HepG2 (cell line): Measurements from ENCODE around the gene ATP8B1. TPM values are rescaled to one million over a fixed set of nuclear protein-coding genes. Genes with fewer than 3 reads are reported as not detected.

ENCODE experiments used
- ATAC-seq: fragments of 200-7000 bp; cut with Tn5 transposase; 3 replicates; pipeline ENCODE4 v1.9.1; 2020; ENCODE audit warnings: mild to moderate bottlenecking, moderate library complexity
- BruUV-seq: library from RNA; stranded (reverse); fragments of 400-500 nt; replicated peaks from 2 replicates; lab custom pipeline; 2021; lab: Mats Ljungman, UMichigan
- CTCF ChIA-PET: fragments of 300-600 bp; formaldehyde crosslinking; extraction: SDS; loops from one replicate; lab custom pipeline; 2021; ENCODE audit warnings: low total read pairs, inconsistent platforms, low intra/inter-chr PET ratio; lab: Yijun Ruan, JAX
- POLR2A ChIA-PET: fragments of 350-600 bp; sonication (Branson Sonifier 250); formaldehyde crosslinking; loops from one replicate; lab custom pipeline; 2020; ENCODE audit warnings: antibody characterized with exemption, inconsistent platforms; lab: Yijun Ruan, JAX
- DNase-seq: peaks from one replicate; pipeline ENCODE4 v3.0.0-alpha.2; 2015; ENCODE audit warnings: low spot score
- FAIRE-seq: peaks from 3 replicates; lab custom pipeline; 2011; peaks lifted over from hg19 to GRCh38; lab: Jason Lieb, UNC
- H2AFZ ChIP-seq: one replicate; pipeline ENCODE4 v1.6.1; 2011; ENCODE audit warnings: low read length, inconsistent platforms
- H3K27ac ChIP-seq: fragments of 300-600 bp; 3 replicates; pipeline ENCODE4 v1.8.0; 2011; ENCODE audit warnings: mixed run types, mild to moderate bottlenecking, mixed read lengths, low read length, inconsistent platforms; ENCODE audit not compliant: insufficient read depth; ENCODE audit errors: extremely low read length
- H3K27me3 ChIP-seq, 2 experiments: fragments of 200-600 bp in 1 of 2; 2 replicates in 1 of 2; 3 replicates in 1 of 2; pipeline versions ENCODE4 v1.6.0 to v1.8.0; 2011; ENCODE audit warnings: low read length in 2 of 2, mild to moderate bottlenecking in 2 of 2, moderate library complexity in 2 of 2, inconsistent platforms in 1 of 2; ENCODE audit not compliant: insufficient read depth in 2 of 2, control insufficient read depth in 1 of 2
- H3K36me3 ChIP-seq, 2 experiments: fragments of 200-600 bp in 1 of 2; replicated peaks in 1 of 2; 2 replicates in 1 of 2; 3 replicates in 1 of 2; pipeline versions ENCODE4 v1.5.1 to v1.8.0; 2011; ENCODE audit warnings: low read length in 2 of 2, inconsistent platforms in 1 of 2; ENCODE audit not compliant: insufficient read depth in 2 of 2, control insufficient read depth in 1 of 2
- H3K4me1 ChIP-seq: 2 replicates; pipeline ENCODE4 v1.5.1; 2012; ENCODE audit warnings: low read length, inconsistent platforms; ENCODE audit not compliant: insufficient read depth
- H3K4me2 ChIP-seq: 2 replicates; pipeline ENCODE4 v1.6.0; 2011; ENCODE audit warnings: low read depth, low read length, inconsistent platforms
- H3K4me3 ChIP-seq, 3 experiments: fragments of 200-600 bp in 1 of 3; sonication (generic), shearing (Covaris generic) in 1 of 3; replicated peaks in 1 of 3; 2 replicates each; pipeline ENCODE4 v1.5.1; 2011 to 2016; ENCODE audit warnings: low read length in 3 of 3, inconsistent platforms in 2 of 3, low read depth in 2 of 3, mild to moderate bottlenecking in 2 of 3, control low read depth in 1 of 3, mixed read lengths in 1 of 3; ENCODE audit not compliant: insufficient read depth in 1 of 3
- H3K79me2 ChIP-seq: one replicate; pipeline ENCODE4 v1.6.1; 2011; ENCODE audit warnings: low read length, inconsistent platforms; ENCODE audit not compliant: insufficient read depth
- H3K9ac ChIP-seq: 2 replicates; pipeline ENCODE4 v1.6.0; 2011; ENCODE audit warnings: mild to moderate bottlenecking, low read depth, low read length, inconsistent platforms; ENCODE audit not compliant: insufficient read depth
- H3K9me3 ChIP-seq: 2 replicates; pipeline ENCODE4 v1.5.1; 2012; ENCODE audit warnings: mild to moderate bottlenecking, low read length
- H4K20me1 ChIP-seq: 2 replicates; pipeline ENCODE4 v1.6.0; 2011; ENCODE audit warnings: inconsistent platforms, mild to moderate bottlenecking, low read length, moderate library complexity; ENCODE audit not compliant: insufficient read depth
- CBX2 ChIP-seq, 2 experiments: fragments of 200-600 bp in 1 of 2; sonication (generic); formaldehyde crosslinking in 1 of 2; IDR thresholded peaks; 2 replicates each; pipeline versions ENCODE4 v1.7.0 to v1.8.1; 2018 to 2022; ENCODE audit warnings: low read depth in 2 of 2, low read length in 1 of 2, mild to moderate bottlenecking in 1 of 2, missing genetic modification reagents in 1 of 2
- CENPT ChIP-seq: sonication (generic); formaldehyde crosslinking; IDR thresholded peaks from 2 replicates; pipeline ENCODE4 v1.8.0; 2022; ENCODE audit warnings: low read depth, mild to moderate bottlenecking, moderate library complexity, missing genetic modification reagents
- CSRNP2 ChIP-seq: sonication (generic); formaldehyde crosslinking; conservative IDR thresholded peaks from 2 replicates; pipeline ENCODE4 v1.8.0; 2022; ENCODE audit warnings: low read depth, missing genetic modification reagents
- FOXK2 ChIP-seq: fragments of 450-650 bp; IDR thresholded peaks from 2 replicates; pipeline ENCODE4 v1.6.1; 2016
- HMG20A ChIP-seq: IDR thresholded peaks from 2 replicates; pipeline ENCODE4 v1.6.1; 2016; ENCODE audit warnings: borderline replicate concordance
- KMT2B ChIP-seq: IDR thresholded peaks from 2 replicates; pipeline ENCODE4 v1.6.1; 2016; ENCODE audit warnings: missing genetic modification reagents, missing compliant biosample characterization
- PAX8 ChIP-seq: sonication (generic); formaldehyde crosslinking; IDR thresholded peaks from 2 replicates; pipeline ENCODE4 v1.8.0; 2022; ENCODE audit warnings: mild to moderate bottlenecking, missing genetic modification reagents, borderline replicate concordance
- XBP1 ChIP-seq: sonication (generic); formaldehyde crosslinking; IDR thresholded peaks from 2 replicates; pipeline ENCODE4 v1.5.0; 2020; ENCODE audit warnings: missing genetic modification reagents
- ZBTB1 ChIP-seq: sonication (generic); formaldehyde crosslinking; IDR thresholded peaks from 2 replicates; pipeline ENCODE4 v1.4.0; 2020; ENCODE audit warnings: missing genetic modification reagents, borderline replicate concordance
- ZNF17 ChIP-seq: sonication (generic); formaldehyde crosslinking; IDR thresholded peaks from 2 replicates; pipeline ENCODE4 v1.5.0; 2020; ENCODE audit warnings: mild to moderate bottlenecking, missing genetic modification reagents
- ZNF205 ChIP-seq: IDR thresholded peaks from 2 replicates; pipeline ENCODE4 v1.6.1; 2018; ENCODE audit warnings: missing biosample characterization, missing genetic modification reagents
- ZNF225 ChIP-seq: sonication (generic); formaldehyde crosslinking; IDR thresholded peaks from 2 replicates; pipeline ENCODE4 v1.4.0; 2020; ENCODE audit warnings: mild to moderate bottlenecking, missing genetic modification reagents
- ZNF337 ChIP-seq: sonication (generic); formaldehyde crosslinking; IDR thresholded peaks from 2 replicates; pipeline ENCODE4 v1.5.1; 2020; ENCODE audit warnings: missing genetic modification reagents, low read depth, mild to moderate bottlenecking, borderline replicate concordance
- ZNF431 ChIP-seq: sonication (generic); formaldehyde crosslinking; IDR thresholded peaks from 2 replicates; pipeline ENCODE4 v1.9.0; 2022; ENCODE audit warnings: missing genetic modification reagents, low read depth, mild to moderate bottlenecking, borderline replicate concordance
- ZNF44 ChIP-seq: sonication (generic); formaldehyde crosslinking; IDR thresholded peaks from 2 replicates; pipeline ENCODE4 v1.5.1; 2020; ENCODE audit warnings: mild to moderate bottlenecking, missing genetic modification reagents
- ZNF460 ChIP-seq: sonication (generic); formaldehyde crosslinking; IDR thresholded peaks from 2 replicates; pipeline ENCODE4 v1.5.1; 2020; ENCODE audit warnings: missing genetic modification reagents, mild to moderate bottlenecking, borderline replicate concordance
- ZNF740 ChIP-seq: sonication (generic); formaldehyde crosslinking; IDR thresholded peaks from 2 replicates; pipeline ENCODE4 v1.4.0; 2020; ENCODE audit warnings: missing genetic modification reagents
- ZNF75D ChIP-seq: sonication (generic); formaldehyde crosslinking; IDR thresholded peaks from 2 replicates; pipeline ENCODE4 v1.8.1; 2023; ENCODE audit warnings: missing genetic modification reagents, mild to moderate bottlenecking, borderline replicate concordance
- WGBS: methylation state at CpG from one replicate; pipeline ENCODE4 v1.1.6; 2017; ENCODE audit warnings: low lambda C conversion rate; 5-methylcytosine and 5-hydroxymethylcytosine counted together
- in situ Hi-C: cut with HindIII; loops from 2 replicates; pipeline ENCODE4 v1.10.0; 2017; ENCODE audit warnings: low pct_unique_long_range_greater_than_20kb; ENCODE audit not compliant: extremely low pct_ligation_motif_present
- intact Hi-C: fragments of 100-400 bp; cut with micrococcal nuclease; formaldehyde crosslinking; loops from one replicate; pipeline ENCODE4 v1.10.0; 2022; ENCODE audit not compliant: unreplicated experiment
- polyA plus RNA-seq, 8 experiments: library from polyadenylated mRNA; depleted of rRNA in 3 of 8; stranded (reverse) in 7 of 8; unstranded in 1 of 8; fragments of >200 nt; fragmentation: Illumina TruSeq in 4 of 8; extraction: Trizol in 4 of 8; gene quantifications; 2 replicates each; pipeline versions ENCODE4 v1.2.1 to v1.2.3, GENCODE V29; 2011 to 2016; ENCODE audit warnings: low read depth in 4 of 8, missing spikeins in 1 of 8, mixed read lengths in 1 of 8; ENCODE audit not compliant: insufficient read depth in 1 of 8
- total RNA-seq, 5 experiments: library from RNA; depleted of rRNA; stranded (reverse); fragments of >200 nt; fragmentation: Illumina TruSeq; extraction: Trizol; gene quantifications; 2 replicates each; pipeline ENCODE4 v1.2.3, GENCODE V29; 2016; ENCODE audit warnings: low read depth in 1 of 5
- TF ChIP-seq, protein P1 (sequence below): sonication (generic); formaldehyde crosslinking; IDR thresholded peaks from 2 replicates; pipeline ENCODE4 v1.4.0; 2020; ENCODE audit warnings: missing genetic modification reagents, borderline replicate concordance
- TF ChIP-seq, protein P2 (sequence below): sonication (generic); formaldehyde crosslinking; IDR thresholded peaks from 2 replicates; pipeline ENCODE4 v1.8.1; 2023; ENCODE audit warnings: mild to moderate bottlenecking, missing genetic modification reagents, borderline replicate concordance

The ATP8B1 gene
- total and polyA plus RNA-seq, 2 of the 13 experiments (the other 11 are each of a cell fraction or from before 2014, with no cell fraction given) = 2.8 to 4.0 TPM

GRCh38 chr18:57743008-57743407, 60.1 kb downstream of the ATP8B1 start:
- CTCF ChIA-PET = no interaction called here
- in situ Hi-C loops = no loop called here
- POLR2A ChIA-PET = no interaction called here

More at GRCh38 chr18:57743008-57743407, 60.1 kb downstream of the ATP8B1 start:
- Histone ChIP-seq H2AFZ (no peak overlapping the region), H3K27me3 (no peaks in the 10 kb centered on the region), H4K20me1 (no peaks in the 10 kb centered on the region), H3K4me2 (no peak overlapping the region), H3K27ac (no peak overlapping the region), H3K9ac (no peak overlapping the region), H3K4me3 (no peak overlapping the region), H3K9me3 (0 out of 2 replicates have a peak, but pooled peaks cover 5% of the 10 kb centered on the region), H3K36me3 (no peaks in the 10 kb centered on the region), H3K79me2 (no peaks in the 10 kb centered on the region), H3K4me1 (peaks cover 32% of the 10 kb centered on the region)
- DNase-seq (no peak), FAIRE-seq (no peak), ATAC-seq (no peak)
- WGBS = 93% methylated on average over 3 of the region's 3 CpGs
- BruUV-seq = no TSS peak
- intact Hi-C loops = no loop called here
- TF ChIP-seq PAX8 (CRISPR knock-in tag) (no peak), FOXK2 (no peak), ZNF460 (CRISPR knock-in tag) (no peak), ZNF225 (CRISPR knock-in tag) (no peak), HMG20A (CRISPR knock-in tag) (no peak), CBX2 (IDR thresholded peaks at IDR 0.05; ENCODE audit: low read depth, low read length) (no peak), CBX2 (CRISPR knock-in tag; IDR thresholded peaks at IDR 0.05; ENCODE audit: low read depth) (no peak), KMT2B (CRISPR knock-in tag) (no peak), CSRNP2 (CRISPR knock-in tag) (no peak), ZNF740 (CRISPR knock-in tag) (no peak), ZNF431 (CRISPR knock-in tag) (no peak), ZNF17 (CRISPR knock-in tag) (no peak), ZNF44 (CRISPR knock-in tag) (no peak), ZNF75D (CRISPR knock-in tag) (no peak), CENPT (no peak), XBP1 (no peak), ZBTB1 (CRISPR knock-in tag) (no peak), ZNF205 (CRISPR knock-in tag) (no peak), ZNF337 (CRISPR knock-in tag) (no peak)
- TF ChIP-seq, protein P1, sequence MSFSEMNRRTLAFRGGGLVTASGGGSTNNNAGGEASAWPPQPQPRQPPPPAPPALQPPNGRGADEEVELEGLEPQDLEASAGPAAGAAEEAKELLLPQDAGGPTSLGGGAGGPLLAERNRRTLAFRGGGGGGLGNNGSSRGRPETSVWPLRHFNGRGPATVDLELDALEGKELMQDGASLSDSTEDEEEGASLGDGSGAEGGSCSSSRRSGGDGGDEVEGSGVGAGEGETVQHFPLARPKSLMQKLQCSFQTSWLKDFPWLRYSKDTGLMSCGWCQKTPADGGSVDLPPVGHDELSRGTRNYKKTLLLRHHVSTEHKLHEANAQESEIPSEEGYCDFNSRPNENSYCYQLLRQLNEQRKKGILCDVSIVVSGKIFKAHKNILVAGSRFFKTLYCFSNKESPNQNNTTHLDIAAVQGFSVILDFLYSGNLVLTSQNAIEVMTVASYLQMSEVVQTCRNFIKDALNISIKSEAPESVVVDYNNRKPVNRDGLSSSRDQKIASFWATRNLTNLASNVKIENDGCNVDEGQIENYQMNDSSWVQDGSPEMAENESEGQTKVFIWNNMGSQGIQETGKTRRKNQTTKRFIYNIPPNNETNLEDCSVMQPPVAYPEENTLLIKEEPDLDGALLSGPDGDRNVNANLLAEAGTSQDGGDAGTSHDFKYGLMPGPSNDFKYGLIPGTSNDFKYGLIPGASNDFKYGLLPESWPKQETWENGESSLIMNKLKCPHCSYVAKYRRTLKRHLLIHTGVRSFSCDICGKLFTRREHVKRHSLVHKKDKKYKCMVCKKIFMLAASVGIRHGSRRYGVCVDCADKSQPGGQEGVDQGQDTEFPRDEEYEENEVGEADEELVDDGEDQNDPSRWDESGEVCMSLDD (CRISPR knock-in tag) = no peak
- TF ChIP-seq, protein P2, sequence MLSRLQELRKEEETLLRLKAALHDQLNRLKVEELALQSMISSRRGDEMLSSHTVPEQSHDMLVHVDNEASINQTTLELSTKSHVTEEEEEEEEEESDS (CRISPR knock-in tag) = no peak
